Endothelial cell of hepatic sinusoid (primary cell): ENCODE measurements around the gene REEP6.
"Not testable (repeated sequence)": the region's sequence is repeated elsewhere in the genome, so short reads cannot be mapped to it uniquely, and the experiment has no call there.

Experiments
- in situ Hi-C: cut with HindIII; loops from 2 replicates; pipeline ENCODE4 v1.10.0; 2017; ENCODE audit warnings: low sequenced_read_pairs

Gene REEP6

DNA sequence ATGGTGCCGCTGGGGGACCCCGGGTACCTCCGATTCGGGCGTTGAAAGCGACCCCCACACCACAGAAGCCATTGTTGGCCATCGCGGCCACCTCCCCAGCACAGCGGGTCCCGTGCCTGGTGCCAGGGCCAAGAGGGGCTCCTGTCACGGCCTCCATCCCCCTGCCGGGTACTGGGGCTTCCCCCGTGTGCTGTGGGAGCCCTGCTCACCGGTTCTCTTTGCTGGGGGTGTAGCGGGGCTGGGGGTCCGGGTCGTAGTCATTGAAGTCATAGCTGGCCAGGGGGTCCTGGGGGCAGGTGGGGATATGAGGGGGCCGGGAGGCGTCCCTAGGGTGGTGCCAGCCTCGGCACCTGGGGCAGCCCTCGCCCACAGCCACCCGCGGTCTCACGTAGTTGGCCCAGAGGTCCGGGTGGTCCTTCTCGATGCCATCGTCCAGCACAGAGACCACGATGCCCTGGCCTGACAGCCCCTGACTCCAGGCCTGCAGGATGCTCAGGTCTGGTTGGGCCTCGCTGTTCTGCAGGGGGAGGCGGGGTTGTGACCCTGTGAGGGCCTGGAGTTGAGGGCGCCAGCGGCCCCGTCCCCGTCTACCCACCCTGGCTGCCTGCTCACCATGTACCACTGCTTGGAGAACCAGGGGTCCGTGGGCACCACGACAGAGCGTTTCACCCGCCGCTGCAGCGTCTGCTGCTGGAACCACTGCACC, 3.3 kb upstream of the REEP6 start:
- in situ Hi-C loops, result no loop called here

DNA sequence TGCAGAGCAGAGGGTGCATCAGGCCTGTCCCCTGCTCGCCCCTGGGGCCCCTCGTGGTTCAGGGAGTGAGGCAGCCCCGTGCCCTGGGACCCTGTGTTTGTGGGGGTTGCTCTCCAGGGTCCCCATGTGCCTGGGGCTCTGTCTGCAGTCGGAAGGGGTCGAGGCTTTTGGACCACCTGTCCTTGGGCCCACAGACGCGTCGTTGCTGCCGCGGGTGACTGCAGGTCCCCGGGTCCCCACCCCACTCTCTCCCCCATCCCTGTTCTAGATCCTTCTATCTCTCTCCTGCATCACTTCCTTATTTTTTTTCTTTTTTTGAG, 2.7 kb upstream of the REEP6 start:
- in situ Hi-C loops, result no loop called here

DNA sequence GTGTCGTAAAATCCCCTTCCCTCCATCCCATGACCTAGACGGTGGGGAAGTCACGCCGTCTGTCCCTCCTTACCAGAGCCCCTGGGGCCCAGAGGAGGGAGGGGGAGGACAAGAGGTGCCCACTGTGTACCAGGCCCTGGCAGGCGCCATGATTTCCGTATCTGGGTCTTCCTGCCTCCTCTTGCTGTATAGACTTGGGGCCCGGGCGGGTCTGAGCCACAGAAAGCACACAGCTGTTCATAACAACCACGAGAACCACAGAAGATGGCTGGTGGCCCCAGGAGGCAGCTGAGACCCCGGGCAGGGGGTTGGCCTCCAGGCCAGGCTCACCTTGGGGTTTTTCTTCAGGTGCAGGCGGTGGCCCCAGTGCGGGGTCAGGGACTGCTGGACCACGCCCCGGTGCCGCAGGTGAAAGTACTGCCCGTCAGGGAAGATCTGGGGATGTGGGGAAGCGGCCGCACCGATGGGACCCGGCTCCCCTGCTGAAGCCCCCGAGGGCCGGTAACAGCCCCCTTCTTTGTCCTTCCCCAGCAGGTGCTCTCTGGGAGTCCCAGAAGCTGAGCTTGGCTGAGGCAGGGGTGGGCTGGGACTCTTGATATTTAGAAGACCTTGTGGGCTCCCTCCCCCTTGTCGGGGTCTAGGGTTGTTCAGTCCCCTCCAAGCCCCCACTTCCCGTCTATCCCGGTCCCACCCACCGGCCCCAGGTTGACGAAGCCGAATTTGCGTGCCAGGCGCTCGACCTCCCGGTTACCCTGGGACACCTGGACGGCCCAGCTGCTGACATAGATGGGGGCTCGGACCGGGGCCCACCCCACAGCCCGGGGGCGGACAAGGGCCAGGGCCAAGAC, 1.3 kb upstream of the REEP6 start:
- in situ Hi-C loops, result no loop called here

DNA sequence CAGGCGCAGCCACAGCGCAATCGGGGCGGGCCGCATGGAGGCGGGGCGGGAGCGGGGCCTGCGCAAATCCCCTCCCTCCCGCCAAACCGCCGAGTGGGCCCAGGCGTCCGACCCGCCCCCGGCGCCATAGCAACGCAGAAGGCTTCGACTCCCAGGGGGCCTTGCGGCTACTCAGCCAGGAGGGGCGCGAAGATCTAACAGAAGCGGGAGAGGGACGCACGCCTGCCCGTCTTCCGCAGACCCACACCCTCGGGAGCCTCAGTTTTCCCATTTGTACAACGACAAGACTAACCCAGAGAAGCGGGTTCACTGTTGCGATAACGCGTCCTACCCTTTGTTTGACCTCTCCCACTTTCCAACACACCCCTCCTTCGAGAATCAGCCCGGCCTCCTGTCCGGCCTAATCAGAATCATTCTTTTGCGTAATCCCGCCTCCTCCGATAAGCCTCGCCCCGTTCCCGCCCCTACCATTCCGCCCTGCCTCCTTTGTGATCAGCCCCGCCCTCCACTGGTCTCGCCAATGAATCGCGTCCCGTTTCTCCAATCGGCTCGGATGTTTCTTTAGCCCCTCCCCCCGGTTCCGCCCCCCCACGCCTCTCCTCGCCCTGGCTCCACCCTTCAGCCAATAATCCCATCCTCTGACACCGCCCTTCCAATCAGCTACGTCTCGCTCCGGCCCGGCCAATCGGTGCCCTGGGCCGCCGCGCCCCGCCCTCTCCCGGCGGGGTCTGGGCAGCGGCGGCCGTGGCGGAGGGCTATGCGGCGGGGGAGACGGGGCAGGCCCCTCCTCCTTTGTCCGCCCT, 469 bp upstream of the REEP6 start, which contains the start of gene PCSK4:
PCSK4 (minus strand) TSS at position 40 of the 803 bp plus-strand sequence; CDS start at position 36, 4 bp downstream.
- in situ Hi-C loops, result no loop called here

DNA sequence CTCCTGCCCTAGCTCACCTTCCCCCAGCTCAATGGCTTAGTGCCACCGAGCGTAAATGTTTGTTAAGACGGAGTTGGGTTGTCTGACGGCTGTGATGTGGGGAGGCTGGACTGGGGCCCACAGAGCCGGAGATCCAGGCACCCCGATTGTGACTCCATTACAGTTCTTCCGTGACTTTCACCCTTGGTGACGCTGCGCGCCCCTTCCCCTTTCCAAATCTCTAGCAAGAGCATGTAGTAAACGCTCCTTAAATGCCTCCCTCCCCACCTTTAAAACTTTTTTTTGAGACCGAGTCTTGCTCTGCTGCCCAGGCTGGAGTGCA, 829 bp downstream of the REEP6 start:
- in situ Hi-C loops, result no loop called here

DNA sequence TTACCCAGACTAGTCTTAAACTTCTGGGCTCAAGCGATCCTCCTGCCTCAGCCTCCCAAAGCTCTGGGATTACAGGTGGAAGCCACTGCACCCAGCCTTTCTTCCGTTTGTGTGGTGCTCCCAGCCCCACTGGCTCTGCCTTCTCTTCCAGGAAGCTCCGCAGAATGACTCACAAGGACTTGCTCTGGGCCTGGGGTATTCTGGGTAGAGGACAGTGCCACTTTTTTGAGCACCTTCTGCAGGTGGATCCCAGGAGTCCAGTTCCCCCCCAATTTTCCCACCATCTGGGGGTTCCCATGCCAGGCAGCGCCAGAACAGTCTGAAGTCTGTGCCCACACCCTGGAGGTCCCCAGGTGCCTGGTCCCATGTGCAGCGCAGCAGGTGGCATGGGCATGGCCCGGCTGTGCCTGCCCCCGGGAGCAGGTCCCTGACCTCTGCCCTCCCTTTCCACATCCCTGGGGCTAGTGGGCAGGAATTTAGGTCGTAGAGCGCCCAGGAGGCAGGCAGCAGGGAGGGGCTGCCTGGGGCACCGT, 1.6 kb downstream of the REEP6 start:
- in situ Hi-C loops, result no loop called here

DNA sequence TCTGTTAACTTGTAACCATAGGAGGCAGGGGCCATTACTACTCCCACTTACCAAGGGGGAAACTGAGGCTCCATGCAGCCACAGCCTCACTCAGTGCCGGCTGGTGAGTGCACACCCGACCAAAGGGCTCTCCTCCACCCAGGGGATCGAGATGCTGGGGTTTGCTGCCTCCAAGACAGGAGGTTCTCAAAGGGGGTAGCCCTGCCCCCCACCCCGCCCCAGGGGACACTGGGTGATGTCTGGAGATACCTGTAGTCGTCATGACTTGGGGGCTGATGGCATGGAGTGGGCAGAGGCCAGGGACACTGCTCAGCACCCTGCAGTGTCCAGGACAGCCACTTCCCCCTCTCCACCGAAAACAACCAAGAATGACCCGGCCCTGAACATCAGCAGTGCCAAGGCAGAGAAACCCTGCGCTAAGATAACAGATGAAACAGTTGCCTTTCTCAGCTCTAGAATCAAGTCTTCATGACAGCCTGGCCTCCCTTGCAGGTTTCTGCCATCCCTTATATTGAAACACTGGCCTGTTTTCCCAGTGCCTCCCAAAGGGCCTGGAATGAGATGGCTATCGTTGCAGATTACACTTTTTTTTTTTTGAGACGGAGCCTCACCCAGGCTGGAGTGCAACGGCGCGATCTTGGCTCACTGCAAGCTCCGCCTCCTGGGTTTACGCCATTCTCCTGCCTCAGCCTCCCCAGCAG, 3.3 kb downstream of the REEP6 start:
- in situ Hi-C loops, result no loop called here

DNA sequence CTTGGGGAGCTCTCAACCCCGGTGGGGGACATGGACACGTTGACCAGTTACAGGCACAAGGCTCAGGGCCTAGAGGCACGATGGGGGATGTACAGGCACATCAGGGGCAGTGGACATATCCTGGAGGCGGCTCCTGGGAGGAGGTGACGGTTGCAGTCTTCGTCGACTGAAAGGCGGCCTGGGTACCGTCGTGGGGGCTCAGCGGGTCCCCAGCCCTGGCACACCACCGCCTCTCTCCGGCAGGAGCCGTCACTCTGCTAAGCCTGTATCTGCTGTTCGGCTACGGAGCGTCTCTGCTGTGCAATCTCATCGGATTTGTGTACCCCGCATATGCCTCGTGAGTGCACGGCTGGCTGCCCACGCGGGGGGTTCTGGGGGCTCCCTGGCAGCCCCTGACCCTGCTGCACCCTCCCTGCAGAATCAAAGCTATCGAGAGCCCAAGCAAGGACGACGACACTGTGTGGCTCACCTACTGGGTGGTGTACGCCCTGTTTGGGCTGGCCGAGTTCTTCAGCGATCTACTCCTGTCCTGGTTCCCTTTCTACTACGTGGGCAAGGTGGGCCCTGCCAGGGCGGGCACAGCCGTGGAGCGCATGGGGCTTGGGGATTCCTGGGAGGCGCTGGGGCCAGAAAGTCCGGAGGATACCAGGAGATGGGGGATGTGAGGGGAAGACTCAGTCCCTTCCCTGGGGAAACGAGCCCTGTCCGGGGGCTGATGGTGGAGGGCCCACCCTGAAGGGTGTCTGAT, 4.2 kb downstream of the REEP6 start:
- in situ Hi-C loops, result no loop called here

DNA sequence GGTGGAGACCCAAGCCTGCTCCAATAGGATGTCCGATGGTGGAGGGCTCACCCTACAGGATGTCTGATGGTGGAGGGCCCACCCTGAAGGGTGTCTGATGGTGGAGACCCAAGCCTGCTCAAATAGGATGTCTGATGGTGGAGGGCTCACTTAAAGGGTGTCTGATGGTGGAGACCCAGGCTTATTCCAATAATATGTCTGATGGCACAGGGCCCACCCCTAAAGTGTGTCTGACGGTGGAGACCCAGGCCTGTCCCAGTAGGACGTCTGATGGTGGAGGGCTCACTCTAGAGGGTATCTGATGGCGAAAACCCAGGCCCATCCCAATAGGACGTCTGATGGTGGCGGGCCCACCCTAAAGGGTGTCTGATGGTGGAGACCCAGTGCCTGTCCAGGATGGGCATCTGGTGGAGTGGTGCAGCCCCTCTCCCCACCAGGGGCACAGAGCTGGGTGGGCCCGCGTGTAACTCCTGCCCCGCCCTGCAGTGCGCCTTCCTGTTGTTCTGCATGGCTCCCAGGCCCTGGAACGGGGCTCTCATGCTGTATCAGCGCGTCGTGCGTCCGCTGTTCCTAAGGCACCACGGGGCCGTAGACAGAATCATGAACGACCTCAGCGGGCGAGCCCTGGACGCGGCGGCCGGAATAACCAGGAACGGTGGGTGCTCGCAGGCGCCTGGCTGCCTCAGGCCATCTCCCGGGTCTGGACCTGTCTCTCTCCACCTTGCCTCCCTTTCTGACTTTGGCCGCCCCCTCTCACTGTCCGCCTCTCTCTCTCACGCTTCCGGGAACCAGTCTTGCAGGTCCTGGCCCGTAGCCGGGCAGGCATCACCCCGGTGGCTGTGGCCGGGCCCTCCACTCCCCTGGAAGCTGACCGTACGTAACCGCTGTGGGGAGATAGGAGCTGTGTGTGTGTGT, 5.1 kb downstream of the REEP6 start:
- in situ Hi-C loops, result no loop called here

DNA sequence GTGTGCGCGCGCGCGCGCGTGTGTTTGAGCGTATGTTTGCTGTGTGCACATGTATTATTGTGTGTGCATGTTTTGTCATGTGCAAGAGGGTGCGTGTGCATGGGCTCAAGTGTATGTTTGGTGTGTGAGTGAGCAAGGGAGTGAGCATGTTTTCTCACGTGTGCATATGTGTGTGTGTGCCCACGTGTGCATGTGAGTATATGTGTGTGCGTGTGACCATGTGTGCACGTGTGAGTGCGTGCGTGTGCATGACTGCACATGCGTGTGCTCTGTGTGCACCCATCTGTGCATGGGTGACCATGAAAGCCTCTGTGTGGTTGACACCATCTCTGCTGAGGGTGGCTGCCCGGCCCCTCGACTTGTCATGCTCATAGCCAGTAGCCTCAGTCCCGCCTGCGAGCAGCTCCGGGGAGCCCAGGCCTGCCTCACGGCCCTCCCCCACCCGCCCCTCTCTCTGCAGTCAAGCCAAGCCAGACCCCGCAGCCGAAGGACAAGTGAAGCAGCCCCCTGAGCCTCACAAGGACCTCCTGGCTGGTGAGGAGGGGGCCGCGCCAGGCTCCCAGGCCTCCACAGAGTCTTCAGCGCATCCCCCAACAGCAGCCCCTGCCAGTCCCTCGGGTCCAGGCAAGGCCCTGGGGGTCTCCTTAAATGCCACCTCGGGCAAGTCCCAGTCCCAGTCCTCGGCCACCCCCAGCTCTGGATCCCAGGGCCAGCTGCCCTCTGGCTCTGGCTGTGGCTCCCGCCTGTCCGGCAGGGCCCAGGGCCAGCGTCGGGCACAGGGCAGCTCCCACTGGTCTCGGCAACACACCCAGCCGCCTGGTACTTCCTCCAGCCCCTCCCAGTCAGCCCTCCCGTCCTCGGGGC, 6.0 kb downstream of the REEP6 start:
- in situ Hi-C loops, result no loop called here

DNA sequence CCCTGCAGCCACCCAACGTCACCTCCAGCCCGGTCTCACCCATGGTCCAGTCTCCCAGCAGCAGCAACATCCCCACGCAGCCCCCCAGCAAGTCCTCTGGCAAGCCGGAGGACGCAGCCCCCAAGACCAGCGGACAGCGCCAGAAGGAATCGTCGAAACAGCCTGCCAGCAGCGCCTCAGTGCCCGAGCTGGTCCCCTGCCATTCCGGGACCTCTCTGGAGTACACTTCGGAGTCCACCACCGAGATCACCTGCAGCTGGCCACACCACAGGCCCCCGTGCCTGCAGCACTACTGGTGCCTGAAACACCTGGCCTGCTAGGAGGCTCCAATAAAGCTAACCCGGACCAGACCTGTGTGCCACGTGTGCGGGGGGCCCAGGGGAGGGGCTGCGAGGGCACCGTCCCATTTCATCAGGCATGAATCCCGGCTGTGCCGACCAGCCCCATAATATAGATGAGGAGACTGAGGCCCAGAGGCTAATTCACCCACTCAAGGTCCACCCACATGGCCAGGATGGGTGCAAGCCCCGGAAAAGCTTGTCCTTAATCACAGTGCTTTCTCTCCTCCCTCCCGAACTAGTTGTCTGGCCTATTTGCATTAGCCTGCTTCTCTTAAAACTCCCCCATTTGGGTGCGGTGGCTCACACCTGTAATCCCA, 6.7 kb downstream of the REEP6 start:
- in situ Hi-C loops, result no loop called here

DNA sequence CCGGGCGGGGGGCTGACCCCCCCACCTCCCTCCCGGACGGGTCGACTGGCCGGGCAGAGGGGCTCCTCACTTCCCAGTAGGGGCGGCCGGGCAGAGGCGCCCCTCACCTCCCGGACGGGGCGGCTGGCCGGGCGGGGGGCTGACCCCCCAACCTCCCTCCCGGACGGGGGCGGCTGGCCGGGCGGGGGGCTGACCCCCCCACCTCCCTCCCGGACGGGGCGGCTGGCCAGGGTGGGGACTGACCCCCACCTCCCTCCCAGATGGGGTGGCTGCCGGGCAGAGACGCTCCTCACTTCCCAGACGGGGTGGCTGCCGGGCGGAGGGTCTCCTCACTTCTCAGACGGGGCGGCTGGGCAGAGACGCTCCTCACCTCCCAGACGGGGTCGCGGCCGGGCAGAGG, 8.2 kb downstream of the REEP6 start:
- in situ Hi-C loops, result not testable (repeated sequence)

DNA sequence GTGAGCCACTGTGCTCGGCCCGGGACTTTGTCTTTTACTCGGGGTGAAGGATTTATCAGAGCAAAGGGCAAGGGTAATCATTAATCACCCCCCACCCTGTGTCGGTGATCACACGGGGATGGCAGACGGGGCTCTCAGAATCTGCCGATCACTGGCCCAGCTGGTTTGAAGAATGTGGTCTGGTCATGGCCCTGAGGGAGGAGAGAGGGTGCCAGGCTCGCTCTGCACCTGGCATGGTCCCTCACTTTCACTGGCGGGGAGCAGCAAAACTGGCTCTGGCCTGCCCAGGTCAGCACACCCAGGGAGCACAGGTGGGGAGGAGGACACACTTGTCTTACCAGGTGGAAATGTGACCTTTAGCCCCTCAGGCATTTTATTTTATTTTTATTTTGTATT, 10.2 kb downstream of the REEP6 start:
- in situ Hi-C loops, result no loop called here

DNA sequence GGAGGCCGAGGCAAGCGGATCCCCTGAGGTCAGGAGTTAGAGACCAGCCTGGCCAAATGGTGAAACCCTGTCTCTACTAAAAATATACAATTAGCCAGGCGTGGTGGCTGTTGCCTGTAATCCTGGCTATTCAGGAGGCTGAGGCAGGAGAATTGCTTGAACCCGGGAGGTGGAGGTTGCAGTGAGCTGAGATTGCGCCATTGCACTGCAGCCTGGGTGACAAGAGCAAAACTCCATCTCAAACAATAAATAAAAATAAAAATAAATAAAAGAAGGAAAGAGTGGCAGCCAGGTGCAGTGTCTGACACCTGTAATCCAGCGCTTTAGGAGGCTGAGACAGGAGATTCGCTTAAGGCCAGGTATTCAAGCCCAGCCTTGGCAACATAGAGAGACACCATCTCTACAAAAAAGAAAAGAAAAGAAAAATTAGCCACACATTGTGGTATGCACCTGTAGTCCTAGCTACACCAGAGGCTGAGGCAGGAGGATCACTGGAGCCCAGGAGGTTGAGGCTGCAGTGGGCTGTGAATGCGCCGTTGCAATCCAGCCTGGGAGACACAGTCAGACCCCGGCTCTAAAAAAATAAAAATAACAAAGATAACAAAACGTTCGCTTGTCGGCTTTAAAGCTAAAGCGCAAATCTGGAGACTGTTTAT, 11.6 kb downstream of the REEP6 start:
- in situ Hi-C loops, result no loop called here

DNA sequence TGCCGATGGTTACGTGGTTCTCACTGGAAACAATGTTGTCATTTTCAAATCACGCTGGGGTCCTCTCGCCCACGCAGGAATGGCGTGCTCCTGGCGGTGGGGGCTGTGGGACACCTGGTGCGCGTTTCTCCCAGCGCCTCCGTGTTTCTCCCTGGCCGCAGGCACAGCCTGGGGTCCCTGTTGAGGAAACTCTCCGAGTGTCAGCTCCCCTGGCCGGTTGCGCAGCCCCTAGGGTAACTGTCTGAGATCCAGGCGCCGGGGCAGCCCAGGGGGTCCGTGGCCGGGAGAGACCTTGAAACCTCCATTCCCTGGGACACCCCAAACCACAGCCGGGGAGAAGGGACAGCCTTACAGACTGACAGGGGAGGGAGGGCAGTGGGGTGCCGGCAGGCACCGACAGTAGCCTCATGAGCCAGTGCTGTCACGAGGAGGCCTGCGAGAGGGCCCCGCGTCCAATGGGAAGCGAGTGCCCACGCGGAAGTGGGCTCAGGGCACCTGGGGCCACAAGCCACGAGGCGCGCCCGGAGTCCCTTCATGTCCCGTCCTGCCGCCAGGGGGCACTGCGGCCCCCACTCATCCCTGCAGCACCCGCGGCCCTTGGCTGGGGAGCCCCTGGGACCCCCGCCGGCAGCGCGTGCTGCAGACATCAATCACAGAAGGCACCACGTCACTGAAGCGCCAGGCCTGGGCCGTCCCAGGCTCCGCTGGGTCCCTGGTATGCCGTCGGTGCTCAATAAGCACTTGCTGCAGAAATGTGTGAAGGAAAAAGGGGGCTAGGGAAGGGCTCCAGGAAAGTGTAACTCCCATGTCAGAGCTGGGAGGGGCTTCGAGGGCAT, 12.3 kb downstream of the REEP6 start:
- in situ Hi-C loops, result no loop called here
